K562 (cell line): ENCODE data around the gene PDE4A.

ENCODE experiments used
- EP300 ChIP-seq: IDR thresholded peaks from 2 replicates; pipeline ENCODE4 v1.6.1; 2012; ENCODE audit warnings: low read length, improper control_type of control experiment
- ESRRA ChIP-seq: fragments of 450-650 bp; IDR thresholded peaks from 2 replicates; pipeline ENCODE4 v1.6.1; 2014; ENCODE audit warnings: low read depth, mild to moderate bottlenecking, moderate library complexity, borderline replicate concordance
- KLF16 ChIP-seq: IDR thresholded peaks from 2 replicates; pipeline ENCODE4 v1.6.1; 2016; ENCODE audit warnings: antibody characterized with exemption
- NR3C1 ChIP-seq: sonication (generic); formaldehyde crosslinking; IDR thresholded peaks from 2 replicates; pipeline ENCODE4 v1.8.1; 2022; ENCODE audit warnings: missing genetic modification reagents
- POLR2A ChIP-seq: fragments of 450-650 bp; conservative IDR thresholded peaks from 2 replicates; pipeline ENCODE4 v1.6.1; 2016
- ZNF384 ChIP-seq: IDR thresholded peaks from 2 replicates; pipeline ENCODE4 v1.6.1; 2012; ENCODE audit warnings: low read depth, low read length, improper control_type of control experiment
- TF ChIP-seq, protein P1 (sequence below): sonication (generic); formaldehyde crosslinking; IDR thresholded peaks from 2 replicates; pipeline ENCODE4 v1.9.0; 2022; ENCODE audit warnings: mild to moderate bottlenecking, missing genetic modification reagents
- TF ChIP-seq, protein P2 (sequence below), 3 experiments: IDR thresholded peaks in 2 of 3; conservative IDR thresholded peaks in 1 of 3; 2 replicates each; pipeline ENCODE4 v1.5.1; 2011 to 2012; ENCODE audit warnings: low read length in 3 of 3, mild to moderate bottlenecking in 3 of 3, control low read depth in 2 of 3, improper control_type of control experiment in 1 of 3, inconsistent platforms in 1 of 3, low read depth in 1 of 3, mixed read lengths in 1 of 3, moderate library complexity in 1 of 3; ENCODE audit not compliant: insufficient read depth in 2 of 3

DNA sequence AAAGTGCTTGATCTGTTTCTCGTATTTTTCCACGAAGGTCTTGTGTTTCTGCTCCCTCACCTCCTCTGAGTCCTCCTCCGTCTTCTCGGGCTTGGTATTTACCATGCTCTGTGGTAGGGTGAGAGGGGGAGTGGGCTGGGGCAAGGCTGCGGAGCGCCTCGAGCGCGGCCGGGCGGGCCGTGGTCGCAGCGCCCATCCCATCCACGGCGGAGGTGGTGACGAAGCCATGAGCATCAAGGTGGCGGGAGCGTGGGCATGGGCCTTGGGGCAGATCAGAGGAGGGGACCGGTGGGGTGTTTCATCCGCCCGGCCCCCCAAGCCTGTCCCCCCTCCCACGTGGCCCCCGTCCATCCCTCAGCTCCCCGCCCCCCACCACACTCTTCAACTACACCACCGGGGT, 24.9 kb upstream of the PDE4A start:
- TF ChIP-seq, protein P1, sequence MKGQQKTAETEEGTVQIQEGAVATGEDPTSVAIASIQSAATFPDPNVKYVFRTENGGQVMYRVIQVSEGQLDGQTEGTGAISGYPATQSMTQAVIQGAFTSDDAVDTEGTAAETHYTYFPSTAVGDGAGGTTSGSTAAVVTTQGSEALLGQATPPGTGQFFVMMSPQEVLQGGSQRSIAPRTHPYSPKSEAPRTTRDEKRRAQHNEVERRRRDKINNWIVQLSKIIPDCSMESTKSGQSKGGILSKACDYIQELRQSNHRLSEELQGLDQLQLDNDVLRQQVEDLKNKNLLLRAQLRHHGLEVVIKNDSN: no peak
- TF ChIP-seq ZNF384: no peak
- TF ChIP-seq, protein P2, sequence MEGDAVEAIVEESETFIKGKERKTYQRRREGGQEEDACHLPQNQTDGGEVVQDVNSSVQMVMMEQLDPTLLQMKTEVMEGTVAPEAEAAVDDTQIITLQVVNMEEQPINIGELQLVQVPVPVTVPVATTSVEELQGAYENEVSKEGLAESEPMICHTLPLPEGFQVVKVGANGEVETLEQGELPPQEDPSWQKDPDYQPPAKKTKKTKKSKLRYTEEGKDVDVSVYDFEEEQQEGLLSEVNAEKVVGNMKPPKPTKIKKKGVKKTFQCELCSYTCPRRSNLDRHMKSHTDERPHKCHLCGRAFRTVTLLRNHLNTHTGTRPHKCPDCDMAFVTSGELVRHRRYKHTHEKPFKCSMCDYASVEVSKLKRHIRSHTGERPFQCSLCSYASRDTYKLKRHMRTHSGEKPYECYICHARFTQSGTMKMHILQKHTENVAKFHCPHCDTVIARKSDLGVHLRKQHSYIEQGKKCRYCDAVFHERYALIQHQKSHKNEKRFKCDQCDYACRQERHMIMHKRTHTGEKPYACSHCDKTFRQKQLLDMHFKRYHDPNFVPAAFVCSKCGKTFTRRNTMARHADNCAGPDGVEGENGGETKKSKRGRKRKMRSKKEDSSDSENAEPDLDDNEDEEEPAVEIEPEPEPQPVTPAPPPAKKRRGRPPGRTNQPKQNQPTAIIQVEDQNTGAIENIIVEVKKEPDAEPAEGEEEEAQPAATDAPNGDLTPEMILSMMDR (IDR thresholded peaks at IDR 0.05 in 2 of 3, conservative IDR thresholded peaks at IDR 0.05 in 1 of 3; ENCODE audit: insufficient read depth in 2 of 3, low read depth in 1 of 3, low read length in 3 of 3): no peak
- no peak for TF ChIP-seq POLR2A
- TF ChIP-seq EP300: no peak
- TF ChIP-seq ESRRA: no peak
- no peak for TF ChIP-seq NR3C1 (CRISPR knock-in tag)
- TF ChIP-seq KLF16: no peak
